GM18867 (cell line): ENCODE measurements around the gene KHSRP.

Experiments
- ATAC-seq: cut with Tn5 transposase; IDR thresholded peaks from one replicate; pipeline ENCODE4 v1.9.1; 2021; ENCODE audit warnings: mild to moderate bottlenecking, moderate library complexity; ENCODE audit not compliant: unreplicated experiment

KHSRP gene

GRCh38 chr19:6424195-6424938, at the start of gene KHSRP:
Gene KHSRP (minus strand): TSS chr19:6424811. CDS start chr19:6424701, 110 bp downstream.
- peak; percentile 1 for ATAC-seq

GRCh38 chr19:6473647-6474046, 49.0 kb upstream of the KHSRP start:
- ATAC-seq = no peak

- ATAC-seq = no peak
Measured at GRCh38 chr19:6472713-6473112, 48.1 kb upstream of the KHSRP start.

GRCh38 chr19:6471076-6471475, 46.5 kb upstream of the KHSRP start:
- ATAC-seq = no peak

- ATAC-seq = no peak
Measured at GRCh38 chr19:6470173-6470572, 45.6 kb upstream of the KHSRP start.

- ATAC-seq = no peak
Measured at GRCh38 chr19:6467384-6467783, 42.8 kb upstream of the KHSRP start.

- ATAC-seq = no peak
Measured at GRCh38 chr19:6466526-6467248, 42.1 kb upstream of the KHSRP start.

GRCh38 chr19:6465663-6466062, 41.1 kb upstream of the KHSRP start:
- no peak for ATAC-seq

- no peak for ATAC-seq
Measured at GRCh38 chr19:6465006-6465405, 40.4 kb upstream of the KHSRP start.

- ATAC-seq = no peak
Measured at GRCh38 chr19:6464070-6464873, 39.7 kb upstream of the KHSRP start, which contains the start of gene CRB3. Gene CRB3 (plus strand): TSS chr19:6464271. CDS start chr19:6464702, 431 bp downstream.

GRCh38 chr19:6460099-6460884, 35.7 kb upstream of the KHSRP start:
- peak; percentile 71 for ATAC-seq

GRCh38 chr19:6459262-6460098, 34.9 kb upstream of the KHSRP start, which contains the start of gene SLC25A23:
Gene SLC25A23 (minus strand): TSS chr19:6459792. CDS start chr19:6459628, 164 bp downstream.
- ATAC-seq = peak; percentile 30

- ATAC-seq = no peak
Measured at GRCh38 chr19:6458695-6459261, 34.2 kb upstream of the KHSRP start.

GRCh38 chr19:6457958-6458694, 33.5 kb upstream of the KHSRP start:
- no peak for ATAC-seq

GRCh38 chr19:6455924-6456323, 31.3 kb upstream of the KHSRP start:
- ATAC-seq = no peak

GRCh38 chr19:6453951-6454565, 29.4 kb upstream of the KHSRP start:
- ATAC-seq = no peak

GRCh38 chr19:6452899-6453298, 28.3 kb upstream of the KHSRP start:
- no peak for ATAC-seq

- ATAC-seq = no peak
Measured at GRCh38 chr19:6452223-6452614, 27.6 kb upstream of the KHSRP start.
